ENCODE results near the gene CAMTA1. TPM values are rescaled to one million over a fixed set of nuclear protein-coding genes. Genes with fewer than 3 reads are reported as not detected.
A peak's percentile ranks its signal among the peaks of the same experiment; 100 is the strongest.
"Not testable (repeated sequence)": the region's sequence is repeated elsewhere in the genome, so short reads cannot be mapped to it uniquely, and the experiment has no call there.

CAMTA1 gene
- total RNA-seq, 1 donor from 2014 or later, result 79.3 TPM

DNA sequence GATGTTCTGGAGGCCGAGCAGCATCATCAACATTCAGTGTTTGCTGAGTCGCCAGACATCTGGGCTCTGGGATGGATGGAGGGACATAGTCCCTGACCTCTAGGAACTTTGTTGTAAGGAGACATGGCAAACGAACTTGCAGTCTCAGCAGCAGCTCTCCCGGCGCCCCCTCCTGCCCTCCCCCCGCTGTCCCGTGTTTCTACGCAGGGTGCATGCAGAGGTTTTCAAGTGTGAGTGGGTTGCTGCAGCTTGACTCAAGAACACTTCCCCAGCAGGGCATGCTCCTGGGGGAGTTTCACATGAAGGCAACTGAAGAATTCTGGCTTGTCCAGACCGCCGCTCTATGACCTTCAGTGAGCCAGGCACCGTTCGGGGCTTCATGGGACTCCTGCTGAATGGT lies 121.9 kb downstream of the CAMTA1 start:
- DNase-seq (ENCODE audit: low read depth), result no peak

GRCh38 chr1:6907676-6908434 lies 122.6 kb downstream of the CAMTA1 start:
- DNase-seq (ENCODE audit: low read depth), result no peak

DNA sequence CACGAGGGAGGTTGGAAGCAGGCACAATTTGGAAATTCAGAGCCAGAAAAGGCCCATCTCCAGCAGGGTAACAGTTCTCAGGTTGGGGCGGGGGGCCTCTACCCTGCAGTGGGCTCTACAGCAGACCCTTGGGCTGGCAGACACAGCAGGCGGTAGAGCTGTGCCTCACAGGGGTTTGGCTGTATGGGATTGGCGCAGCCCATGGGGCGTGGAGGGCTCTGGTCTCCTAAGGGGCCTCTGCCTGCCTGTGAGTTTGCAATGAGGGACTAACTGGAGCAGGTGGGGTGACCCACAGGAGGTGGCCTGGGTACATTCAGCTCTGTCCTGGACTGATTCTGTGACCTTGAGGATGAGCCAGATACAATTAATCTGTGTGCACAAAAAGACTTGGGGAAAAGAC lies 124.1 kb downstream of the CAMTA1 start:
- DNase-seq (ENCODE audit: low read depth), result no peak

DNA sequence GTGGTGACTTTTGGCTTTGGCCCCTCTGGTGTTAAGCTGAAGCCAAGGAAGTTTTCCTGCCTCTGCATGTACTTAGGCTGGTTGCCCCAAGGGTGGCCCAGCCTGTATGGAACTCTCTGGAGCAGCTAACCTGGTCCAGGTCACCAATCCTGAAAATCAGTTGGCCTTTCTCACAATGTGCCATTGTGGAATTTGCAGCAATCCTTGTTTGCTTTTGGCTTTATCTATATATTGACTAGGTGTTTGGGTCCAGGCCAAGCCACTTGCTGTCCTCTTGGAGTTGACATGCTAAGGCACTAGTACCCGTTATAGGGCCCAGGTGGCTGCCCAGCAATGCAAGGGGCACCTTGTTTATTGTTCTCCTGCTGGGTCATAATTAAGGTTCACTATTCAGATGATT lies 124.6 kb downstream of the CAMTA1 start:
- DNase-seq (ENCODE audit: low read depth), result no peak

DNA sequence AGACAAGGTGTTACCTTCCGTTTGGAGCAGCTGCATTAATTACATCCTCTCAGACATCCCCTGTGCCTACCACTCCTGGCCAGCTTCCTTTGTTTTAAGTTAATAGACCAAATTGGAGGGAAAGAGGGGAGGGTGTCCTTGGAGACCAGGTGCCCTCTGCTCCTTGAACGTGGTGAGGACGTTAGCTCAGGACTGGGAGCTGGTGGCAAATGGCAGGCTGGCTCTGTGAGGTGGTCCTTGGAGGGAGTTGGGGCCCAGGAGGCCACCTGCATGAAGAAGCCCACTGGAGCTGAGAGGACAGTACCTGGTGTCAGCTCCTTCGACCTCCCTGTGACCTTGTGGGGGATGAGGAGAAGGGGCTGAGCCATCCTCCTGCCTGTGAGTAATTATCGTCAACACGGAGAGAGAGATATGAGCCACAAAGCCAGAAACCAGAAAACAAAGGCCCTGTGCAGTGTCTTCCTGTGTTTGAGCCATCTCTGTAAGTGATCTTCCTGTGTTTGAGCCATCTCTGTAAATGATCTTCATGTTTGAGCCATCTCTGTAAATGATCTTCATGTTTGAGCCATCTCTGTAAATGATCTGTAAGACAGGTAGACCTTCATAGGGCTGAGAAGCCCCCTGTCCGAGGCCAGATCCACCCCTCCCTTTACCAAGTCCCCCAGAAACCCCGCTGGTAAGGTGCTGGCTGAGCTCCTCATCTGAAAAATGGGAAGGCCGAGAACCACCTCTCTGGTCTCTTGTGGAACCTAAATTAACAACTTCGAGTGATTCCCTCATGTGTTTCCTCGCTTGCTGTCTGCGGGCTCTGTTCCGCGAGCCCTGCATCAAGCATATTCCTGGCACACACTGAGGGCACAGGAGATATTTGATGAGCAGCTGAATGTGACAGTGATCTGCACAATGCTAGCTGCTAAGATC lies 126.0 kb downstream of the CAMTA1 start:
- peak; percentile 19 for DNase-seq (ENCODE audit: low read depth)

GRCh38 chr1:6911974-6912373 lies 126.7 kb downstream of the CAMTA1 start:
- DNase-seq (ENCODE audit: low read depth), result peak; percentile 75

DNA sequence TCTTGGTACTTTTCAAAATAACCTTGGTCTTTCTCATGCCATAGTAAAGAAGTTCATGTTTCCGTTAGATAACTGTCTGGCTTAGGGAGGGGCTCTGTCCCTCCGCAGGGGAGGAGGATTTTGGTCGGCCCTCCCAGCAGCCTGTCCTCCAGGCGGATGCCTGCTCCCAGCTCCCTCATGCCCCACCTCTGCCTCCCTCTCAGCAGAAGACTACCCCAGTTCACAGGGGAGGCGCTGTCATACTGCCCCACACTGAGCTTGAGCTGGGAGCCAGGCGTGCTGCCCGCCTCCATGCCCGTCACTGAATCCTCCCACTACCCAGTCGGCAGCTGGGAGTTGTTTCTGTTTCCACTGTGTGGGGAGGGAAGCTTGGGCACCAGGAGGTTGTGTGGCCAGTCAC lies 127.3 kb downstream of the CAMTA1 start:
- no peak for DNase-seq (ENCODE audit: low read depth)

- DNase-seq (ENCODE audit: low read depth), result no peak
Measured at GRCh38 chr1:6913086-6913485, 127.8 kb downstream of the CAMTA1 start.

DNA sequence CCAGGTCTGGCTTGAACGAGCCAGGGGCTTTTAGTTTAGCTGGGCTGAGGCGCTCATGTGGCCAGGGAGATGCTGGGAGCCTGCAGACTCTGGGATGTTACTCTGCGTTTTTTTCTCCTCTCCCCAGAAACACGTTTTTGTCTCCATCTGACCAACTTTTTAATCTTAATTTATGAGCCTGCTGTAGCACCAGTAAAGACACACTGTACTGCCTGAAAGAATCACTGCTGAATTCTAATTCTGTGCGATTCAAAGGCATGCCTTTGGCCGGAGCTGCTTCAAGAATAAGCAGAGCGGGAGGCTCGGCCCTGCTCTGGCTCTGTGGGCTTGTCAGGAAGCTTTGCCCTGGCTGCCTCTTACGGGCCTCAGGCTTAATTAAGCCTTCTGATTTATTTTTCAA lies 129.5 kb downstream of the CAMTA1 start:
- no peak for DNase-seq (ENCODE audit: low read depth)

GRCh38 chr1:6915999-6916565 lies 130.8 kb downstream of the CAMTA1 start:
- DNase-seq (ENCODE audit: low read depth), result no peak

- DNase-seq (ENCODE audit: low read depth), result no peak
Measured at GRCh38 chr1:6917067-6917466, 131.8 kb downstream of the CAMTA1 start.

GRCh38 chr1:6918186-6918924 lies 133.1 kb downstream of the CAMTA1 start:
- no peak for DNase-seq (ENCODE audit: low read depth)

DNA sequence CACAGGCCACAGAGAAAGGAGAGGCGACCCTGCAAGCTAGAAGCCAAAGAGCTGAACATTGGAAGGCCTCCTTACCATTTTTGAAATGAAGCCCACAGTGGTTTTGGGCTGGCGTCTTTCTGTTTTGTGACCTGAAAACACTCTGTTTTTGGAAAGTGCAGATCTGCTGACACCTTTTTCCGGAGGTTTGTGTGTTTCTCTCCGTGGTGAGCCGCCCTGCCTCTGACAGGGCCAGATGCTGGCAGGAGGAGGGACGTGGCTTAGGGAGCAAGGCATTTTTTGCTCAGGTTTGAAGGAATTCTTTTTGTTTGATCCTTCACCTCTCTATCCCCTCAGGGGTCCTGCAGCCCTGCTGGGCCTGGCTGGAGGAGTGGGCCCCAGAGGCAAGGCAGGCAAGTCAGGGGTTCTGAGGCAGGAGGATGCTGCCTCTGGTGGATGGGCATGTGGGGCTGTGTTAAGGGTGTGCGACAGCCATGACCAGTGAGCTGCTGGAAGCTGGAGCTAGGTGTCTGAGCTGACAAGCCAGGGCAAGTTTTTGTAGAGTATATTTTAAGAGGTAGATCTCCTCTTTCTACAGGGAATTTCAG lies 133.8 kb downstream of the CAMTA1 start:
- DNase-seq (ENCODE audit: low read depth), result no peak

DNA sequence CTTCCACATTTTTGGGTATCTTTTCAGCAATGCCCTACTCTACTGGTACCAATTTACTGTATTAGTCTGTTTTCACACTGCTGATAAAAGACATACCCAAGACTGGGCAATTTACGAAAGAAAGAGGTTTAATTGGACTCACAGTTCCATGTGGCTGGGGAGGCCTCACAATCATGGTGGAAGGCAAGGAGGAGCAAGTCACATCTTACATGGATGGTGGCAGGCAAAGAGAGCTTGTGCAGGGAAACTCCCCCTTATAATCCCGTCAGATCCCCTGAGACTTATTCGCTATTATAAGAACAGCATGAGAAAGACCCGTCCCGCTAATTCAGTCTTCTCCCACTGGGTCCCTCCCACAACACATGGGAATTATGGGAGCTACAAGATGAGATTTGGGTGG lies 136.3 kb downstream of the CAMTA1 start:
- not testable (repeated sequence) for DNase-seq (ENCODE audit: low read depth)

- DNase-seq (ENCODE audit: low read depth), result peak; percentile 67
Measured at GRCh38 chr1:6922096-6922931, 137.1 kb downstream of the CAMTA1 start.

DNA sequence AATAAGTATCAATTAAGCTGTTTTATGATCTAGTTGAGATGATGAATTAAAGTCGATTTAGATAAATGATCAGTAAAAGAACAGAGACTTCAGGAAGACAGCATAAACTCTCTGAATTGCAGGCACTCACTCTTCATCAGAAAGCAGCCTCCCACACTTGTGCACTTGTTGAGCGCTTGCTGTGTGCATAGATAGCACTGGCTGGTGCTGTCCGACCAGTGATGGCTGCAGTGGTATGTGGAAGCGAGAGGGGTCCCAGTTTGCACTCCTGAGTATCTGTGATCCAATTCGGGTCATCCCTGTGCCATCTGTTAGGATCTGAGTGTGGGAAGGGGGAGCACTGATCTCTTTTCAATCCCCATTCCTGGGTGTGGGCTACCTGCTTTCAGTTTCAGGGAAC lies 137.8 kb downstream of the CAMTA1 start:
- DNase-seq (ENCODE audit: low read depth), result no peak

GRCh38 chr1:6923416-6923815 lies 138.2 kb downstream of the CAMTA1 start:
- DNase-seq (ENCODE audit: low read depth), result no peak

GRCh38 chr1:6923955-6924881 lies 139.0 kb downstream of the CAMTA1 start:
- no peak for DNase-seq (ENCODE audit: low read depth)

GRCh38 chr1:6924891-6925290 lies 139.6 kb downstream of the CAMTA1 start:
- no peak for DNase-seq (ENCODE audit: low read depth)

- DNase-seq (ENCODE audit: low read depth), result no peak
Measured at GRCh38 chr1:6927626-6928025, 142.4 kb downstream of the CAMTA1 start.
